ENCODE data around the gene WNT6.

Gene WNT6

GRCh38 chr2:218812096-218812815 is 47.3 kb upstream of the WNT6 start:
- no peaks in the 10 kb centered on the region for H3K4me1 ChIP-seq (ENCODE audit: low read length)
- H3K4me3 ChIP-seq (ENCODE audit: low read length) = no peak overlapping the region
- H3F3A ChIP-seq (ENCODE audit: insufficient read depth, low read length) = no peaks in the 10 kb centered on the region
- no peak overlapping the region for H3K4me2 ChIP-seq (ENCODE audit: low read depth, low read length)
- H3K27ac ChIP-seq (ENCODE audit: low read length) = no peak overlapping the region
- no peak overlapping the region for H2AFZ ChIP-seq (ENCODE audit: low read length)
- no peaks in the 10 kb centered on the region for H3K9me2 ChIP-seq (replicated peaks; ENCODE audit: insufficient read depth, low read length)
- H3K9me3 ChIP-seq (replicated peaks; ENCODE audit: insufficient read depth, low read length) = no peaks in the 10 kb centered on the region
- H4K20me1 ChIP-seq (ENCODE audit: insufficient read depth, low read length) = no peaks in the 10 kb centered on the region
- TF ChIP-seq CTCF (IDR thresholded peaks at IDR 0.05; ENCODE audit: low read length) = no peak
- TF ChIP-seq EZH2 (optimal IDR thresholded peaks at IDR 0.05; ENCODE audit: low read depth, low read length) = no peak
- TF ChIP-seq EZH2phosphoT487 (IDR thresholded peaks at IDR 0.05; ENCODE audit: low read length) = no peak
- no peak overlapping the region for H3K9ac ChIP-seq (ENCODE audit: low read length)
- H3K79me2 ChIP-seq (ENCODE audit: low read length) = no peaks in the 10 kb centered on the region
- DNase-seq = no peak
- no peaks in the 10 kb centered on the region for H3K27me3 ChIP-seq (replicated peaks; ENCODE audit: insufficient read depth, low read length)
- no peaks in the 10 kb centered on the region for H3K36me3 ChIP-seq (replicated peaks; ENCODE audit: insufficient read depth, low read length)

GRCh38 chr2:218812861-218813260 is 46.7 kb upstream of the WNT6 start:
- Histone ChIP-seq H3F3A (ENCODE audit: insufficient read depth, low read length) (no peaks in the 10 kb centered on the region), H3K27ac (ENCODE audit: low read length) (no peak overlapping the region), H3K27me3 (replicated peaks; ENCODE audit: insufficient read depth, low read length) (no peaks in the 10 kb centered on the region), H3K4me2 (ENCODE audit: low read depth, low read length) (no peak overlapping the region), H3K9me3 (replicated peaks; ENCODE audit: insufficient read depth, low read length) (no peaks in the 10 kb centered on the region), H2AFZ (ENCODE audit: low read length) (no peak overlapping the region), H3K36me3 (replicated peaks; ENCODE audit: insufficient read depth, low read length) (no peaks in the 10 kb centered on the region), H3K9ac (ENCODE audit: low read length) (no peak overlapping the region), H3K4me1 (ENCODE audit: low read length) (no peaks in the 10 kb centered on the region), H3K4me3 (ENCODE audit: low read length) (no peak overlapping the region), H3K79me2 (ENCODE audit: low read length) (no peaks in the 10 kb centered on the region), H4K20me1 (ENCODE audit: insufficient read depth, low read length) (no peaks in the 10 kb centered on the region), H3K9me2 (replicated peaks; ENCODE audit: insufficient read depth, low read length) (no peaks in the 10 kb centered on the region)
- no peak for TF ChIP-seq EZH2 (optimal IDR thresholded peaks at IDR 0.05; ENCODE audit: low read depth, low read length)
- TF ChIP-seq EZH2phosphoT487 (IDR thresholded peaks at IDR 0.05; ENCODE audit: low read length) = no peak
- TF ChIP-seq CTCF (IDR thresholded peaks at IDR 0.05; ENCODE audit: low read length) = no peak
- DNase-seq = no peak

- no peak overlapping the region for H3K27ac ChIP-seq (ENCODE audit: low read length)
- H3K4me3 ChIP-seq (ENCODE audit: low read length) = no peak overlapping the region
- no peaks in the 10 kb centered on the region for H3F3A ChIP-seq (ENCODE audit: insufficient read depth, low read length)
- no peaks in the 10 kb centered on the region for H3K36me3 ChIP-seq (replicated peaks; ENCODE audit: insufficient read depth, low read length)
- H3K9ac ChIP-seq (ENCODE audit: low read length) = no peak overlapping the region
- TF ChIP-seq EZH2 (optimal IDR thresholded peaks at IDR 0.05; ENCODE audit: low read depth, low read length) (no peak), EZH2phosphoT487 (IDR thresholded peaks at IDR 0.05; ENCODE audit: low read length) (no peak), CTCF (IDR thresholded peaks at IDR 0.05; ENCODE audit: low read length) (no peak)
- H3K9me2 ChIP-seq (replicated peaks; ENCODE audit: insufficient read depth, low read length) = no peaks in the 10 kb centered on the region
- H3K27me3 ChIP-seq (replicated peaks; ENCODE audit: insufficient read depth, low read length) = no peaks in the 10 kb centered on the region
- no peaks in the 10 kb centered on the region for H4K20me1 ChIP-seq (ENCODE audit: insufficient read depth, low read length)
- H3K79me2 ChIP-seq (ENCODE audit: low read length) = no peaks in the 10 kb centered on the region
- no peak overlapping the region for H2AFZ ChIP-seq (ENCODE audit: low read length)
- no peak for DNase-seq
- H3K9me3 ChIP-seq (replicated peaks; ENCODE audit: insufficient read depth, low read length) = no peaks in the 10 kb centered on the region
- no peaks in the 10 kb centered on the region for H3K4me1 ChIP-seq (ENCODE audit: low read length)
- H3K4me2 ChIP-seq (ENCODE audit: low read depth, low read length) = no peak overlapping the region
Measured at GRCh38 chr2:218813771-218814460, 45.7 kb upstream of the WNT6 start.
